ENCODE data around the gene IGSF11.
"Not testable (repeated sequence)": the region's sequence is repeated elsewhere in the genome, so short reads cannot be mapped to it uniquely, and the experiment has no call there.

IGSF11 gene

GRCh38 chr3:118988198-118989130 is 46.2 kb downstream of the IGSF11 start:
- DNase-seq, result no peak

GRCh38 chr3:118987477-118987876 is 47.2 kb downstream of the IGSF11 start:
- no peak for DNase-seq

GRCh38 chr3:118986734-118987133 is 47.9 kb downstream of the IGSF11 start:
- DNase-seq, result no peak

GRCh38 chr3:118984699-118985098 is 49.9 kb downstream of the IGSF11 start:
- no peak for DNase-seq

- DNase-seq, result no peak
These were observed 53.0 kb downstream of the IGSF11 start for GRCh38 chr3:118981494-118982134.

GRCh38 chr3:118980832-118981231 is 53.8 kb downstream of the IGSF11 start:
- no peak for DNase-seq

- DNase-seq, result no peak
These were observed 56.3 kb downstream of the IGSF11 start for GRCh38 chr3:118978393-118978758.

- no peak for DNase-seq
These were observed 56.8 kb downstream of the IGSF11 start for GRCh38 chr3:118977671-118978392.

- DNase-seq, result no peak
These were observed 57.5 kb downstream of the IGSF11 start for GRCh38 chr3:118977118-118977517.

- DNase-seq, result not testable (repeated sequence)
These were observed 59.2 kb downstream of the IGSF11 start for GRCh38 chr3:118975476-118975875.

- no peak for DNase-seq
These were observed 60.1 kb downstream of the IGSF11 start for GRCh38 chr3:118974356-118975097.

GRCh38 chr3:118973050-118973449 is 61.6 kb downstream of the IGSF11 start:
- DNase-seq, result no peak

GRCh38 chr3:118970819-118971218 is 63.8 kb downstream of the IGSF11 start:
- no peak for DNase-seq

GRCh38 chr3:118968640-118969039 is 66.0 kb downstream of the IGSF11 start:
- no peak for DNase-seq

GRCh38 chr3:118968111-118968510 is 66.5 kb downstream of the IGSF11 start:
- no peak for DNase-seq

GRCh38 chr3:118966700-118967099 is 67.9 kb downstream of the IGSF11 start:
- no peak for DNase-seq

GRCh38 chr3:118963711-118964110 is 70.9 kb downstream of the IGSF11 start:
- no peak for DNase-seq

- no peak for DNase-seq
These were observed 73.7 kb downstream of the IGSF11 start for GRCh38 chr3:118960876-118961450.

- DNase-seq, result no peak
These were observed 78.6 kb downstream of the IGSF11 start for GRCh38 chr3:118955914-118956556.

GRCh38 chr3:118951089-118951488 is 83.6 kb downstream of the IGSF11 start:
- DNase-seq, result no peak

GRCh38 chr3:118949113-118949760 is 85.4 kb downstream of the IGSF11 start:
- no peak for DNase-seq

Measured in activated gamma-delta T cell (primary cell).